DOHH2 (cell line): Measurements from ENCODE around the gene CRYBG2.

Source experiments
- H3F3A ChIP-seq: fragments of 200-600 bp; sonication (generic), shearing (Covaris generic); 2 replicates; pipeline ENCODE4 v1.6.0; 2016; ENCODE audit warnings: antibody characterized with exemption, mild to moderate bottlenecking; ENCODE audit not compliant: control insufficient read depth, insufficient read depth
- H3K27ac ChIP-seq: fragments of 200-600 bp; sonication (generic); 2 replicates; pipeline ENCODE4 v1.5.1; 2014; ENCODE audit warnings: low read depth, mild to moderate bottlenecking, low read length, moderate library complexity
- H3K27me3 ChIP-seq: fragments of 200-600 bp; sonication (generic); 2 replicates; pipeline ENCODE4 v1.6.1; 2014; ENCODE audit warnings: mild to moderate bottlenecking, low read length, mixed read lengths; ENCODE audit not compliant: control insufficient read depth
- H3K36me3 ChIP-seq: fragments of 200-600 bp; sonication (generic); 2 replicates; pipeline ENCODE4 v1.6.1; 2014; ENCODE audit warnings: mild to moderate bottlenecking, low read length, moderate library complexity, mixed read lengths; ENCODE audit not compliant: control insufficient read depth
- H3K4me1 ChIP-seq: fragments of 200-600 bp; sonication (generic); 2 replicates; pipeline ENCODE4 v1.6.1; 2014; ENCODE audit warnings: mild to moderate bottlenecking, low read length, mixed read lengths; ENCODE audit not compliant: control insufficient read depth
- H3K4me2 ChIP-seq: fragments of 200-600 bp; sonication (generic); 2 replicates; pipeline ENCODE4 v1.6.0; 2014; ENCODE audit warnings: mild to moderate bottlenecking, low read length, moderate library complexity
- H3K4me3 ChIP-seq: fragments of 200-600 bp; sonication (generic); 2 replicates; pipeline ENCODE4 v1.5.1; 2014; ENCODE audit warnings: mild to moderate bottlenecking, low read length, mixed read lengths
- H3K79me2 ChIP-seq: fragments of 200-600 bp; sonication (generic); 2 replicates; pipeline ENCODE4 v1.6.1; 2014; ENCODE audit warnings: mild to moderate bottlenecking, low read length, mixed read lengths; ENCODE audit not compliant: control insufficient read depth
- H3K9me2 ChIP-seq: fragments of 200-600 bp; sonication (generic); replicated peaks from 2 replicates; pipeline ENCODE4 v1.6.1; 2014; ENCODE audit warnings: mild to moderate bottlenecking, low read length, mixed read lengths; ENCODE audit not compliant: control insufficient read depth
- H3K9me3 ChIP-seq: fragments of 200-600 bp; sonication (generic); 2 replicates; pipeline ENCODE4 v1.6.1; 2014; ENCODE audit warnings: antibody characterized with exemption, low read length, mixed read lengths; ENCODE audit not compliant: control insufficient read depth, insufficient read depth
- H4K20me1 ChIP-seq: fragments of 200-600 bp; sonication (generic); 2 replicates; pipeline ENCODE4 v1.6.0; 2014; ENCODE audit warnings: low read depth, mild to moderate bottlenecking, antibody characterized with exemption, low read length, moderate library complexity; ENCODE audit not compliant: control insufficient read depth, insufficient read depth
- EZH2phosphoT487 ChIP-seq: fragments of 200-600 bp; sonication (generic); IDR thresholded peaks from 2 replicates; pipeline ENCODE4 v1.6.1; 2017; ENCODE audit warnings: borderline replicate concordance, mild to moderate bottlenecking, antibody characterized with exemption, low read length, moderate library complexity, mixed read lengths
- TF ChIP-seq, protein P1 (sequence below): fragments of 200-600 bp; sonication (generic); IDR thresholded peaks from one replicate; pipeline ENCODE4 v1.5.1; 2014; ENCODE audit warnings: antibody characterized with exemption, mild to moderate bottlenecking, low read depth, low read length; ENCODE audit not compliant: poor library complexity, severe bottlenecking

CRYBG2 gene

DNA sequence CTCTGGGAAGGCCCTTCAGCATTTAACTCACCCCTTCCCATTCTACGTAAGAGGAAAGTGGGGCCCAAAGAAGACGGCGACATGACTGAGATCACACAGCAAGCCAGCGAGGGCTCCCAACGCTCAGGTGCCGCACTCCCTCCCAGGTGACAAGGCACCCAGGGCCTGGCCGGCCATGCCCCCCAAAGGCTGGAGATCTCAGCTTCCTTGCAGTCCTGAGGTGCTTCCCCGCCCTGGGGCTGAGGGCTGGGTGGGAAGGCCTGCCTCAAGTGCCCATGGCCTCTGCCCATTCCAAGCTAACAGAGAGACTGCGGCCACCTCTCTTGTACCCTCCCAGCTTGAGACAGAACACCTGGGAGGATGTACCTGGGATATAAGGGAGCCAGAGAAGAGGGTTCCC, 1.0 kb upstream of the CRYBG2 start:
- H3K4me1 ChIP-seq, result no peaks in the 10 kb centered on the region
- H3K4me2 ChIP-seq, result no peak overlapping the region
- no peaks in the 10 kb centered on the region for H4K20me1 ChIP-seq
- no peaks in the 10 kb centered on the region for H3K9me2 ChIP-seq
- H3K9me3 ChIP-seq, result no peaks in the 10 kb centered on the region
- no peaks in the 10 kb centered on the region for H3K79me2 ChIP-seq
- no peak overlapping the region for H3K4me3 ChIP-seq
- H3K27ac ChIP-seq, result no peak overlapping the region
- TF ChIP-seq EZH2phosphoT487, result no peak
- TF ChIP-seq, protein P1, sequence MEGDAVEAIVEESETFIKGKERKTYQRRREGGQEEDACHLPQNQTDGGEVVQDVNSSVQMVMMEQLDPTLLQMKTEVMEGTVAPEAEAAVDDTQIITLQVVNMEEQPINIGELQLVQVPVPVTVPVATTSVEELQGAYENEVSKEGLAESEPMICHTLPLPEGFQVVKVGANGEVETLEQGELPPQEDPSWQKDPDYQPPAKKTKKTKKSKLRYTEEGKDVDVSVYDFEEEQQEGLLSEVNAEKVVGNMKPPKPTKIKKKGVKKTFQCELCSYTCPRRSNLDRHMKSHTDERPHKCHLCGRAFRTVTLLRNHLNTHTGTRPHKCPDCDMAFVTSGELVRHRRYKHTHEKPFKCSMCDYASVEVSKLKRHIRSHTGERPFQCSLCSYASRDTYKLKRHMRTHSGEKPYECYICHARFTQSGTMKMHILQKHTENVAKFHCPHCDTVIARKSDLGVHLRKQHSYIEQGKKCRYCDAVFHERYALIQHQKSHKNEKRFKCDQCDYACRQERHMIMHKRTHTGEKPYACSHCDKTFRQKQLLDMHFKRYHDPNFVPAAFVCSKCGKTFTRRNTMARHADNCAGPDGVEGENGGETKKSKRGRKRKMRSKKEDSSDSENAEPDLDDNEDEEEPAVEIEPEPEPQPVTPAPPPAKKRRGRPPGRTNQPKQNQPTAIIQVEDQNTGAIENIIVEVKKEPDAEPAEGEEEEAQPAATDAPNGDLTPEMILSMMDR, result no peak
- no peaks in the 10 kb centered on the region for H3F3A ChIP-seq
- H3K36me3 ChIP-seq, result no peaks in the 10 kb centered on the region
- peaks cover 12% of the 10 kb centered on the region for H3K27me3 ChIP-seq

DNA sequence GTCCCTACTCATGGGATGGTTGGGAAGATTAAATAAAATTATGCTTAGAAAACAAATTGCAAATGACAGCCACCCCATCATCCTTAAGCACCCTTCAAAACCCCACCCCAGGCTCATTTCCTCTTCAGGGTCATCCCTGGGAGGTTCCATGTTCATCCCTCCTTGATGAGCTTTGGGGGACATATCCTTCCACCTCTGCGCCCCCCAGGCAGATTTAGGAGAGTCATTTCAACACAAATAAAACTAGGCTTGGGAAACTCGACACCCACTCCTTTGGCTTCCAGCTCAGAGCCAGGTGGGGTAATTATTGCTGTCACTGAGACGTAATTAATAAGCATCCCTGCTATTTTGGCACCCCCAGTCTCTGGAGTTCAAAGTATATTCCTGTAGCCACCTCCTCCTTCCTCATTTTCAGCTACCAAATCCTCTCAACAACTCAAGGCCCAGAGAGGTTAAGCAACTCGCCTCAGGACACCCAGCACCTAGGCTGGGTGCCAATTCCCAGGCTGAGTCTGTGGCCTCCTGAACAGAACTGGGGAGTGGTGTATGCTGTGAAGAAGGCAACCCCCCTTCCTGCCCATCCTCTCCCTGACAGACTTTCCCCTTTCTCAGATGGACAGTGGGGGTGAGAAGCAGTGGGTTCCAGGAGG, 595 bp downstream of the CRYBG2 start:
- H3K9me2 ChIP-seq, result no peaks in the 10 kb centered on the region
- H3K36me3 ChIP-seq, result no peaks in the 10 kb centered on the region
- no peaks in the 10 kb centered on the region for H3F3A ChIP-seq
- no peaks in the 10 kb centered on the region for H3K79me2 ChIP-seq
- H3K4me2 ChIP-seq, result no peak overlapping the region
- H4K20me1 ChIP-seq, result no peaks in the 10 kb centered on the region
- H3K4me3 ChIP-seq, result no peak overlapping the region
- H3K4me1 ChIP-seq, result no peaks in the 10 kb centered on the region
- TF ChIP-seq EZH2phosphoT487, result no peak
- no peaks in the 10 kb centered on the region for H3K9me3 ChIP-seq
- H3K27ac ChIP-seq, result no peak overlapping the region
- H3K27me3 ChIP-seq, result no peaks in the 10 kb centered on the region

DNA sequence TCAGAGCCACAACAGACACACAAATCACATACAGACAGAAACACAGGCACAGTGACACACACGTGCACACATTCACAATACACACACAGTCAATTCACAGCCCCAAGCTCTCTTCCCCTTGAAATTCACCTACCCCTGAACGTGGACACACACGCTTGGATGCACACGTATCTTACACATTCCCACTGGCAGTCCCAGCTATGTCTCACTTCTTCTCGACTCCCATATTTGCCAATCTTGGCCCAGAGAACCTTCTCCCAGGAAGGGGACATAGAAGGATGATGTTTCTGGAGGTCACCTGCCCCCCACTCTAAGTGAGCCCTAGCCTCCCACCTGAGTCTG, 1.6 kb downstream of the CRYBG2 start:
- TF ChIP-seq EZH2phosphoT487, result no peak
- TF ChIP-seq, protein P1, result no peak
- Histone ChIP-seq H3K36me3 (no peaks in the 10 kb centered on the region), H3K4me2 (no peak overlapping the region), H3F3A (no peaks in the 10 kb centered on the region), H3K9me2 (no peaks in the 10 kb centered on the region), H3K79me2 (no peaks in the 10 kb centered on the region), H3K4me1 (no peaks in the 10 kb centered on the region), H3K9me3 (no peaks in the 10 kb centered on the region), H3K4me3 (no peak overlapping the region), H4K20me1 (no peaks in the 10 kb centered on the region), H3K27ac (no peak overlapping the region), H3K27me3 (no peaks in the 10 kb centered on the region)

DNA sequence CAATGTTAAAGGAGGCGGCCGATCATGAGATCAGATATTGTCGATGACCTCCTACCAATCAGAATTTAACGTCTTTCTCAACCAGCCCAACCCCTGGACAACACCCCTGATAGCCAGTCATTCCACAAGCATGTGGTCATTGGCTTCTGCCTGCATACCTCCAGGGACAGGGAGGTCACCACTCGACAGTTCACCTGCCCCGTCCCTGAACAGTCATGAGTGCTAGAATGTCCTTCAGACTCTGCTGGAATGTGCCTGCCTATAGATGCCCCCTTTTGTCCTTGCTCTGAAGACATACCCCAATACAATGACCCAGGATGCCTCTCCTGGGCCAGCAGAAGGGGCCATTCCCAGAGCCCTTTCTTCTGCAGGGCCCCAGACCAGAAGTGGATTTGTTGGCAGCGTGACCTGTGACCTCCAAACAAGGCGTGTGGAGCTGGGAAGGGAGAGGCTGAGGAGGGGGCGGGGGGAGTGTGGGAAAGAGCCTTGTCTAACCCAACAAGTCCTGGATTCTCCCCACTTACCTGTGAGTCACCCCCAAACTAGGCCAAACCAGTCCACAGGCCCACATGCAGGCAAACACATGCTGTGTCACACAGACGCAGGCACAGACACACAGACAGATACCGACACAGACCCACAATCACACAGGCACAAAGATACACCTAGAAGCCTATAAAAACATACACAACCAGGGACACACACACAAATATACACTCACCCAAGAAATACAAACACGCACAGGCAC, 2.2 kb downstream of the CRYBG2 start:
- Histone ChIP-seq H3K79me2 (no peaks in the 10 kb centered on the region), H3K36me3 (no peaks in the 10 kb centered on the region), H3K27ac (no peak overlapping the region), H3K4me1 (no peaks in the 10 kb centered on the region), H4K20me1 (no peaks in the 10 kb centered on the region), H3K4me3 (no peak overlapping the region), H3K9me2 (no peaks in the 10 kb centered on the region), H3K4me2 (no peak overlapping the region), H3F3A (no peaks in the 10 kb centered on the region), H3K27me3 (no peaks in the 10 kb centered on the region), H3K9me3 (no peaks in the 10 kb centered on the region)
- TF ChIP-seq, protein P1, result no peak
- no peak for TF ChIP-seq EZH2phosphoT487
